HG02571 (cell line): Measurements from ENCODE around the gene LRRC36.

Source experiments
- ATAC-seq: cut with Tn5 transposase; IDR thresholded peaks from one replicate; pipeline ENCODE4 v1.9.1; 2021; ENCODE audit warnings: mild to moderate bottlenecking, moderate library complexity; ENCODE audit not compliant: unreplicated experiment

Gene LRRC36

GRCh38 chr16:67388191-67388590 lies 61.6 kb downstream of the LRRC36 start:
- ATAC-seq, result no peak

- no peak for ATAC-seq
These were observed 62.0 kb downstream of the LRRC36 start for GRCh38 chr16:67388591-67388990.

GRCh38 chr16:67389911-67390815 lies 63.5 kb downstream of the LRRC36 start:
- ATAC-seq, result no peak

GRCh38 chr16:67390816-67391423 lies 64.3 kb downstream of the LRRC36 start:
- no peak for ATAC-seq

DNA sequence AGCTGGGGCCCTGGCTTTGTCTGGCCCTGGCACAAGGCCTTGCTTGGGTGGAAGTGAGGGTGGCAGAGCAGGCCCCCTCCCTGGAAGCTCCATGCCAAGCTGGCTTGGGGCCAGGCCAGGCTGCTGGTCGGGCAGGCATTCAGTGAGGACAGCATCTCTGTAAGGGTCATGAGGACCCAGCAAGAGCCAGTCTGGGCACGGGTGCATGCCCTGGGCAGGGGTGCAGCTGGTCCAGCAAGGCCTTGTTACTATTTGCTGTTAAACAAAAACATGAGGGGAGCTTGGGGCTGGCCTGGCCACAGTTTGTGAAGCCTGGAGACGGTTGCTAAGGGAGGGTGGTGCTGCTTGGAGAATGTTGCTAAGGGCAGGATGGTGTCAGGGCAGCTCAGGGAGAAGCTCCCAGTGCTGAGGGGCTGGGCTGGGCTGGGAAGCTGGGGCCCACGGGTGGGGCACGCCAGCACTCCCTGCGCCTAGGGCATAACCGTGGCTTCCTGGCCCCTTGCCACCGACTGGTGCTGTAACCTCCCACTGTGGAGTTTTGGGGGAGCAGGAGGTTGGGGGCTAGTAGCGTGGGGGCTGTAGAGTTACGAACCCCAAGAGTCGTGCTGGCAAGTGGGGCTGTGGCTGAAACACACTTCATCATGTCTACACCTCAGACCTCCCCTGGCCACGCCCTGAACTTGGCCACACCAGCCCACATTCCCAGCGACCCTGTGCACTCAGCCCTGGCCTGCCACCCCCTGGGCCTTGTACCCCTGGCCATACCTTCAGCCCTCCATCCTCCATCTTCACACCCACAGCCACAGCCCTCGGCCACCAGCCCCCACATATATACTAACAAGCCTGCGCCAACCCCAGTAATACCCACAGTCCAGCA lies 65.0 kb downstream of the LRRC36 start:
- no peak for ATAC-seq

- no peak for ATAC-seq
These were observed 65.9 kb downstream of the LRRC36 start for GRCh38 chr16:67392301-67393059.

- ATAC-seq, result no peak
These were observed 66.6 kb downstream of the LRRC36 start, which contains the start of gene TPPP3 for GRCh38 chr16:67393111-67393787. TSS of gene TPPP3 (minus strand) at chr16:67393498. CDS start at chr16:67391111, 2,387 bp downstream.

- no peak for ATAC-seq
These were observed 67.2 kb downstream of the LRRC36 start for GRCh38 chr16:67393788-67394154.

- no peak for ATAC-seq
These were observed 67.8 kb downstream of the LRRC36 start for GRCh38 chr16:67394155-67395104.

GRCh38 chr16:67395105-67395457 lies 68.5 kb downstream of the LRRC36 start:
- ATAC-seq, result no peak

DNA sequence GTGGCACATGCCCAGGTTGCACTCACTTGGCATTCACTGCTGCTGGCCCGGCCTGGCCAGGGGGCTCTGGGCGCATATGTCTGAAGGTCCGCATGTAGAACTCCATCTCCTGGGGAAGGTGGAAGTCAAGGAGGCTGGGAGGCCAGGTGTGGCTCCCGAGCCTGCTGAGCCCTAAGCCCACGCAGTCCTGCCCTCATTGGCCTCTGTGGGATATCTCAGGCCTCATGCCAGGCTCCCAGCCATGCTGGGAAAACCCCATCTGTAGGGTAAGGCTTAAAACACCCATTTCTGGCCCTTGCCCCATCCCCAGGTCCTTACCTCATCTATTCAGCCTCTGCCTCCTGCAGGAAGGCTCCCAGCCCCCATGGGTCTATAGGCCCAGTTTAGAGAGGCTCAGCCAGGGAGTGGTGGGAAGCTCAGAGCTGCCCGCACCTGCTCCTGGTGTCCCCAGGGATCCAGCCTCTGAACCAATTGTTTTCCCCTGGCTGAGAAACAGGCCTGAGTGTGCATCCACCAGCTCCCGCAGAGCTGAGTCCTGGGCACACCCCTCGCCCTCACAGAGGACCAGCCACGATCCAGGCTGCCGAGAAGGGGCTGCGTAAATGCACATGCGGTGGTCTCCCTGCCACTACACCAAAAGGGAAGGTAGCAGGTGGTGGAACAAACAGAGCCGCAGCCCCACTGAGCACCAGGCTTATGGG lies 69.0 kb downstream of the LRRC36 start:
- ATAC-seq, result no peak

GRCh38 chr16:67396159-67397035 lies 69.8 kb downstream of the LRRC36 start:
- no peak for ATAC-seq

GRCh38 chr16:67397036-67397801 lies 70.6 kb downstream of the LRRC36 start:
- no peak for ATAC-seq

DNA sequence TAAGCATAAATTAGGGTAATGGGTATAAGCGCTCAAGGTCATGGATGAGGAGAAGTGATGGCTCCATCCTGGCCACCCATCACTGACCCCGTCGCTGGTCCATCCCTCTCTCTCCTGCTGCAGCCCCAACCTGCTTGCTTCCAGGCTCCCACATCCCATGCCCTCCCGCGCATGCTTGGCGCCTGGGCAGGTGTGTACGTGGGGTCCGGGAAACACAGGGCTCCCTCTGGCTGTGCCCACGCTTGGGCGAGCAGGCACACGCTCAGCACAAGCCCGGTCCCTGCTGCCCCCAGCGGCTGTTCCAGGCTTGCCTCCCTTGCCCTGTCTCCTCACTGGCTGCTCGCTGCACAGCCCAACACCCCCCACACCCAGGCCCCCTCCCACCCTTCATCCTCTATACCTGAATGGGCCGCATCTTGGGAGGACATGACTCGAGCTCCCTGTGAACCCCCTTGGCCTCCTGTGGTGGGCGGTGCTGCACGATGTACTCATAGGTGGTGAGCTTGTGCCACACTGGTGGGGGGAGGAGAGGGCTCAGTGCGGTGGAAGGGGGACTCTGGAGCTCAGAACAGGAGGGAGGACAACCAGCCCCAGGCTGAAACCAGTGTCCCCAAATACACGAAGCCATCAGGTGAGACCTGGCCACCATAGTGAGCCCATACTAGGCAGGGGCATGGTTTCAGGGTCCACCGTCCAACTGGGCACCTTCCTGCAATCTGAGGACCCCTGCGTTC lies 71.4 kb downstream of the LRRC36 start:
- ATAC-seq, result no peak

- no peak for ATAC-seq
These were observed 72.1 kb downstream of the LRRC36 start for GRCh38 chr16:67398546-67399217.
